HepG2 (cell line): ENCODE results near the gene DUSP9.

Experiments
- ATF4 ChIP-seq, 2 experiments: fragments of 450-650 bp in 1 of 2; sonication (generic) in 1 of 2; formaldehyde crosslinking; IDR thresholded peaks; 2 replicates each; pipeline versions ENCODE4 v1.5.0 to v1.8.0; 2020 to 2022; ENCODE audit warnings: mild to moderate bottlenecking in 1 of 2, missing genetic modification reagents in 1 of 2
- CHCHD3 ChIP-seq: sonication (generic); formaldehyde crosslinking; IDR thresholded peaks from 2 replicates; pipeline ENCODE4 v1.8.0; 2022; ENCODE audit warnings: mild to moderate bottlenecking, missing genetic modification reagents, moderate library complexity
- SYNCRIP ChIP-seq: fragments of 200-400 bp; formaldehyde crosslinking; IDR thresholded peaks from 2 replicates; pipeline ENCODE4 v1.6.1; 2018; ENCODE audit warnings: mild to moderate bottlenecking, low read depth, low read length; ENCODE audit not compliant: insufficient read depth
- ZNF768 ChIP-seq: sonication (generic); formaldehyde crosslinking; IDR thresholded peaks from 2 replicates; pipeline ENCODE4 v1.4.0; 2020; ENCODE audit warnings: missing genetic modification reagents

GRCh38 chrX:153671589-153672530, 24.9 kb downstream of the DUSP9 start:
- no peak for TF ChIP-seq SYNCRIP
- no peak for TF ChIP-seq CHCHD3
- TF ChIP-seq ZNF768 = no peak
- TF ChIP-seq ATF4 (CRISPR knock-in tag; IDR thresholded peaks at IDR 0.05) = no peak
